Stimulated activated naive CD4-positive, alpha-beta T cell (primary cell): Measurements from ENCODE around the gene COL5A2.

ENCODE experiments used
- DNase-seq, 6 experiments: peaks; one replicate each; lab custom pipeline; 2025; lab: John Stamatoyannopoulos, UW

Gene COL5A2

DNA sequence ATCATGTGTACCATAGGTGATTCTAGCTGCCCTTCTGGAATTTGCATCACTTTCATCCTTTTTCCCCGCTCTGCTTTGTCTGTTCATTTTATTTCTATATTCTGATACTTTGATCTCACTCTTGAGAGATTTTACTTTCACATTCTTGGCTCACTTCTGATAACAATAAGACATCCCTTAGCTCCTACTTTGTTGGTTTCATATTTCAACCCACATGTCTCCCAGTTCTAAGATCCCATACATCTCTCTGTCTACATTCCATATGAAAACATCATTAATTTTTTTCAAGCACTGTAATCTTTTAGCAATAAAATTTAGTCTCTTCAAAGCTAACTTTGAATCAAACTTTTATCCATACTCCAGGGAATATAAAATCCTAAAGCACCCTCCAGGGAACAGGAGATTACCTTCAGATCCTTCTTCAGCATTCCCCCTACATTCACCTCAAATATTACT lies 129.8 kb downstream of the COL5A2 start:
- DNase-seq, result no peak

DNA sequence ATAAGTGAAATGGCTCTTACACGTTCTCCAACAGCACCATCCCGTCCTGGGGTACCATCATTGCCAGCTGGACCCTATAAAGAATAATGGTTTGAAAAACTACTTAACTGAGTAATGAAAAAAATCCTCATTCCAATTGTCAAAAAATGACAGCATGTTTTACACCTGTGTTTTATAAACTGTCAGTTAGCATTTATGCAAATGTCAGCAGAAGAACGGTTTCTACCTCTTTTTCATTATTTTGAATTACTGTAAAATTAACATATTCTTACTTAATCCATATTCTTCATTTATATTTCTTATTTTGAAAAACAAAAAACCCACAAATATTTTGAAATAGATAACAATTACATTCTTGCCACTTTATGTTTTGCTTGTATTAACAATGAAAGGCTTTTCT lies 131.4 kb downstream of the COL5A2 start:
- DNase-seq, result no peak

DNA sequence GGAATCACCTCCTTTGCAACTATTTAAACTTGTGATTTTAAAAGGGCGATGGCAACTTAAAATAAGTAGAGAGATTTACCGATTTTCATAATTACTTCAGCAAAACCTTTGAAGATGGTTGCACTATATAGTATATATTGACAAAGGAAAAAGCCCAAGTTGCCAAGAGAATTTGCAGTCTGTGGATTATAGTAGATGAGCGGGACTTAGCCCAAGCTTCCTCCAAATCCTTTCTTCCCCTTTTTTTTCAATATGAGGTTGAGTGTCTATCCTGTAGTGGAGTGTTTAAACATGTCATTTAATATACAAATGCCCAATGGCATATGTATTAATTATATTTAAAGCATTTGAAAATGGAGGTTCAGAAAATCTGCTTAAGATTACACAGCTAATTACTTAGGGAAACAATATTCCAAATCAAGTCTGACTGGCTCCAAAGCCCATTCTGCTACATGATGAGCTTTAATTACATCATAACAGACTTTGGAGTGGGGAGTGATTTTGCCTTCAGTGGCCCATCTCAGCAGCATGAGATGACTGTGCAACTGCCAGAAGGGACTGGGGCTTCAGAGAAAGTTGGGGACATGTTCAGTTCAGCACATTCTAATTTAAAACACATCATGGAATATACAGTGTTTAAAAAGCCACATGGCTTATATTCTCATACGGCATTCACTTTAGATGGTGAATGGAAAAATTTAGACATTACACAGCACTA lies 132.2 kb downstream of the COL5A2 start:
- no peak for DNase-seq

DNA sequence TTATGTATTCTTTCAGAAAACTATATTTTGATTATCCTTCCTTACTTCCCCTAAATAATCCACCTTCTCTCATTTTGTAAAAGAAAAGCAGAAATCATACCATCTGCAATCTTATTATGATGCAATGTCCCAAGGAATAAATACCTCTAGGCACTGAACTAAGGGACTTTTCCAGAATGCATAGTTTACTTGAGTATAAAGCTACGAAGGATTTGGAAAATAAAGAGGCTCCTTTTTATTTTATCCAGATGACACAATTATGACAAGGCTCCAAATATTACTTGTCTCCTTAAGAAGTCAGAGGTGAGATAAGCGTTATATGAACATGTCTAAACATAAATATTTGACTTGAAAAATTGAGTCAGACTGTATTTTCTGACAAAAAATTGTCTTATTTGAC lies 133.2 kb downstream of the COL5A2 start:
- DNase-seq, result no peak

DNA sequence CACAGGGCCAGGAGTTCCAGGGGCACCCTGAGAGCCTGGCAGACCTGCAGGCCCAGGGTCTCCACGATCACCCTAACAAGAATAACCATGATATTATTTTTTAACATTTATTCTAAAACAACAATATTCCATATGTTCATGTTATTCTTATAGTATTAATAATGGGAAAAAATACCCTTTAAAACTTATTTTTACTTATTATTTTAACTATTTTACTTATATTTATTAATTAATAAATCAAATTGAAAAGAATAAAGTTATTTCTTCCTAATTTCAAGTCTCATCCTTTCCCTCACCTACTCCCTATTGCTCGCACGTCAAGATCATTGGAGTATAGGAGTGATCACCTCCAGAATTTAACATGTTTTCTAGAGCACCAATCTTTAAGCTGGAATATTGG lies 133.7 kb downstream of the COL5A2 start:
- no peak for DNase-seq

DNA sequence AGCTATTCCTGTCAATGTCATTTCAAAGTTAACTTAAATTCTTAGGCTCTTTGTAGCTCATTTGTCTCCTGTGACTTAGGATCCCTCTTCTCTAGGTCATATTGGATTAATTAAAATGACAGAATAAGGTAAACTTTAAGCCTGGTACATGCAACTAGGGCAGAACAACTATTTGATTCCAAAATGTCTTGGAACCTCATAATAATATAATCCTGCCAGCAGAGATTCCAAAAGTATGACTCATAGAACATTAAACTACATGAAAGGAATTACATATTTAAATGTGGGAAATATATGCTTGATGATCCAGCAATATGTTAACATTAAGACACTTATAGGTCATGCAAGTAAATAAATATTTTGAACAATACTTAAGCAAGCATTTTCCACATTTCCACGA lies 142.0 kb downstream of the COL5A2 start:
- DNase-seq, result no peak

DNA sequence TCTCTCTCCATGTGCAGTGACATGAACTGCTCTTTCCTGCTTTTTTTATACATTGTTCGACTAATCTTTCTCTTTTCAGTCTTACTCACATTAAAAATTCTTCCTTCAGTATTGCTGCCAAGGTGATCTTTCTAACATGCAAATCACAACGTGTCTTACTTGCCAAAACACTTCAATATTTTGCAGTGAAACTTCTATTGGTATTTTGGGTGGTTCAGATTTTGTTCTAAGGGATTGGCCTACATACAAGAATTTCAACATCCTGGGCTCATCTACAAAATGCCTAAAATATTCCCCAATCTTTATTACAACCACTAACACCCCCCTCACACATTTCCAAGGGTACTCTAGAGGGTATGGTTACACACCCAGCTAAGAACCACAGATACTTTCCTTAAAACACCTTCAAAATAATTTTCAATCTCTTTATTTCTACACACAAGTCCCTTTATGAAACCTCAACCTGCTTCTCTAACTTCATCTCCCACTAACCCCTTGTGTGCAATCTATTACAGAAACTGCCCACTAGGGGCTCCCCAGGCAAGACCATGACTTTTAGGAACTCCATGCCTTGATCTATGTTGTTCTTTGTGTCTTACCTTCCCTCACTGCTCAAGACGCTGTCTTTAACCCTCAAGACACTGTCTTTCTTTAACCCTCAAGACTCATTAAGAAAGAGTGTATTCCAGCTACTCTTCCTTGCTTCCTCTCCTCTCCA lies 154.5 kb downstream of the COL5A2 start:
- no peak for DNase-seq

DNA sequence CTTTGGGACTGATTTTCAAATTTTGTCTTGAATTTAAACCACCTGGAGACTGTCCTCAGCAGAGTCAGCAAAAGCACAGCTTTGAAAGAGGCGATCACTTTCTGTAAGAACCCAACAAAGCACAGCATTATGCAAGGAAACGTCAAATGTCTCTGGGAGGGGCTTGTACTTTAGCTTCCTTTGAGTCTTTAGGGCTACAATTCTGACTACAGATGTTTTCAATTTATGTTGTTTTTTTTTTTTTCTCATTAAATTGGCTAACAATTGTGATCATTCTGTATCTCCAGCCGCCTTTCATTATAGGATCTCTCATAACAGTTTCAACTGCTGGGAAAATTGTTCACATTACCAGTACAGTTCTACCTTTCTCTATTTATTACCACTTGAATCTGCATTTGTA lies 157.1 kb downstream of the COL5A2 start:
- DNase-seq, result no peak

DNA sequence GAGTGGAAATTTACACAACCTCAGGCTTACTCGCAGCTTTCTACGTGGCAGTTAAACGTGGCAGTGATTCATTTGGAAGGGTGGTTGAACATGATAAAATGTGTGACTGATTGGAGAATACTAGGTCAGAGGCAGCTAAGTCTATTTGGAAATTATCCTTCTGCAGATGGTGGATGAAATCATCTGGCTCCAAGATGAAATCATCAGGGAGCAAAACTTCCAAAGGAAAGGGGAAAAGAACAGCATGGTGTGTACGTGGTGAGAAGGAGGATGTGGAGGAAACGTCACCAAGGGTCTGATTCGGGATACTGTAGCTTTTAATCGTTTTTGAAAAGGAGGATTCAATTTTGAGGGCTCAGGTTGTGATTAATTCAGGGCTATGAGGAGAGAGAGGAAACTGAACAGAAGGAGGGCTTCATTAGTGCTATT lies 157.5 kb downstream of the COL5A2 start:
- DNase-seq, result no peak

DNA sequence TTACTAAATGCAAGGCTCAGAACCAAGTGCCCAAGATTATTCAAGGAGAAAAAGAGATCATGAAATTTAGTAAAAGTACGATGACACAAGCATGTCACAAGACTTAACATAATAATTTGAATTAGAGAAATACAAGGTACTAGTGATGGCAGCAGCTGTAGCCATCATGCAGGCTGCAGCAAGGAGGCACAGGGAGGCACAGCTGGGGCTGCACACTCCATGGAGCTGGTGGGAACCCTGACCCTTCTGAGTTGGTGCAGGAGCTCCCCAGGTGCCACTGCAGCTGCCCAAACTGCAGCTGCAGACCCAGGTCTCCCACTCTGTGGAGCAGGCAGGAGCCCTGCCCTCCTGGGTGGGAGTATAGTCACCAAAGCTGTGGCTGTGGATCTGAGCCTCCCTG lies 159.4 kb downstream of the COL5A2 start:
- DNase-seq, result no peak

DNA sequence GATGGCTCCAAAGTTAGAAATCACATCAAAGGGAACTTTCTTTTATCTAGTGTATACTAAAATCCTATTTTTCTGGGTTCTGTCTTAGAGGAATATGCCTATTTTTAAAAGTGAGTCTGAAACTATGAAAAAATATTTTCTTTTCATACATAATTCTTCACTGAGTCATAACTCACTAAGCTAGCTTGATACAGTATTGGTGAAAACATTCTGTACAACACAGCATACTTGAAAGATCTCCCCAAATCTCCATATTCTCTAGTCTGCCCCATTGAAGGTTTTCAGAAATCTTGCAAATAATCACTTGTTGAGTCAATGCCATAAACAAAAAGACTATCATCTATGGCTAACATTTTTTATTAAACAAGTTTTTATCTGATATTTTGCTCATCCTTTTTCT lies 160.9 kb downstream of the COL5A2 start:
- DNase-seq, result no peak

DNA sequence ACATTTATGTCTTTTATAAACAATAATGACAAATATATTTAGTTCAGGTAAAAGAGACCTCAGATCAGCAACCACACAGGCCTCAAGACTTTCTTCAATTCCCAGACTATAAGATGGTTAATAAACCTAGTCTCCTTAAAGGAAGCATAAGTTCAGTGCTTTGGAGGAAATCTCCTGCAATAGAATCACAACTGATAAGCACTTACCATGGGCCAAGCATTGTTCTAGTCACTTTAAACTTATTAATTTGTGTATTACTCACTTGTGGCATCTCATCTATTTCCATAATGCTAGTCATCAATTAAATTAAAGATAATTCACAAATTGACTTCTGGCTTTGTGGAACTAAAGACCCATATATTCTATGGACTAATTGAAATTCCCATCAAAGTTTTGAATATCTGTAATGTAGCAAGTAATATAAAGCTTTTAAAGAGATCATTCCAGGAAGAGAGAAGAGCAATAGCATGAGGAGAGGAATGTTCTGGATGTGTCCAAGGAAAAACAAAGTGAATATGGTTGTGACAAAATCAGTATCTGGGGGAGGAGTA lies 163.2 kb downstream of the COL5A2 start:
- DNase-seq, result no peak

DNA sequence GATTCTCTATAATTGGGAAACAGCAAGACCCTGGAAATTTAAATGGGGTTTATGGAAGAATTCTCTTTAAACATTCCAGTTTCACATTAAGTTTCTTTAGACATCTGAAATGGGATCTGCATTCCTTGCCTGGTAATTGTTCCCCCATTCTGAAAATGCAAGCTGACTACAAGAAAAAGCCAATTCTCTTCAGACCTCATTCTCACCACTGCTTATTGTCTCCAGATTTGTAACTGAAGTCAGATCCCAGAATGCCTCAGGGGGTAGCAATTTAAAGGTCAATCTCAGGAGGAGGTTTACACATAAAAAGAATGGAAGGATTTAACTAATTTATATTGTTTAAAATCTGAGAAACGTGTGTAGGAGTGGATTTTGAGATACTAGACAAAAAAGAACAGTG lies 164.2 kb downstream of the COL5A2 start:
- no peak for DNase-seq

DNA sequence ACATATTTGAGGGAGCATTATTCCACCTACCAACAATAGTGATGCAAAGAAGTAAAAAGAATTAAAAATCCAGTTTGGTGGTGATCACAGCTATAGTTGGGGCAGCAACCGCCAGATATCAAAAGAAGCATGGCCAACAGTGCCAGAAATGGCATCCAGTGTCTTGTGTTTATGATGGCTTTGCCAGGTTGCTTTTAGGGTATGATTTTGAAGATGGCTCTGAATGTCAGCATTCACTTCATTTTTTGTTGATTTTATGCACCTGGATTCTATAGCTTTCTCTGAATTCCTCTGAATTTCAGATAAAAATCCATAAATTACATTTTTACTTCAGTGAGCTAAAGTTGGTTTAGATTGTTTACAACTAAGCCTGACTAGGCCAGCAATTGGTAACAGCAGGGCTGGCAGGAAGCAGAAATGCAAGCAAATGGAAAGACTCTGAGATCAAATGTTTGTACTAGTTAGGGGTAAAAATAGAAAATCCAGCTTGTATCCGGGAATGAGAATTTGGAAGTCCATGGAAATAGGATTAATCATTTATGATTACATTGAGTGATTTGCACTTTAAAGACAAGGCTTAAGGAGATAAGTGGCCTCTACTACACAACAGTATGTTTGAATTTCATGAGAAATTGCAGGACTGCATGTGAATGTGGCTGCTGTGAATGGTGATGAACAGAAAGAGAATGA lies 165.0 kb downstream of the COL5A2 start:
- no peak for DNase-seq

DNA sequence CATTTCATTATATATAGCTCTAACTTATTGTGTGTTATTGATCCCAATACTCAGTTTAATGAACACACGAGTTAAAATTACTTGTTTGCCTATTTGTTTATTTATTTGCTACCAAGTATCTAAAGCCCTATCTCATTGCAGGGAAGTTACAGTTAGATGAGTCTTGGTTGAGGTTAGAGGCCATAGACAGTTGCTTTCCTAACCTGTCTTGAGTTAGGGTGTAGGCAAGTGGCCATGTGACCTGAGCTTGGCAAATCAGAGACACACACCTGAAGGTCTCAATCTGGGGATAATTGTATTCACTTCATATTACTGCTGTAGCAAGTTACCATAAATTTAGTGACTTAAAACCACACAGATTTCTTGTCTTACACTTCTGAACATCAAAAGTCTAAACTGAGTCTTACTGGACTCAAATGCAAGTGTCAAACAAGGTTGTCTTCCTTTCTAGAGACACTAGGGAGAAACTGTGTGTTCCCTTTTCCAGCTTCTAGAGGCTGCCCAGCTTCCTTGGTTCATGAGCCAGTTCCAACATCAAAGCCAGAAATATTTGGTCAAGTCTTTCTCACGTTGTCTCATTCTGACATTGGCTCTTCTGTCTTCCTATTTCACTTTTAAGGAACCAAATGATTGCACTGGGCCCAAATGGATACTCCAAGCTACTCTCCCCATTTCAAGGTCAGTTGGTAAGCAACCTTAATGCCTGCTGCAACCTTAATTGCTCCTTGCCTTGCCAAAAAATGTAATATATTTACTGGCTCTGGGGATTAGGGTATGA lies 165.7 kb downstream of the COL5A2 start:
- no peak for DNase-seq

DNA sequence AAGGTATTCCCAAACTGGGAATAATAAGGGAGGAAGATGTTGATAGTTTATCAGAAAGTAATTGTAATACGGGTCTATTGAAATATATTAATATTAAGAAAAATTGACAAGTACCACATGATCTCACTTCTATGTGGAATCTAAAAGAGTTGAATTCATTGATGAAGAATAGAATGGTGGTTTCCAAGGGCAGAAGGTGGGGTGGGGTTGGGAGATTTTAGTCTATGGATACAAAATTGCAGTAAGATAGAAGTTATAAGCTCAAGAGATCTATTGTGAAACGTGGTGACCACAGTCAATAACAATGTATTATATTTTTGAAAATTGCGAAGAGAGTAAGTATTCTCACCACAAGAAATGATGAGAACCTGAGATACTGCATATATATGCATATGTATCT lies 166.5 kb downstream of the COL5A2 start:
- DNase-seq, result no peak

DNA sequence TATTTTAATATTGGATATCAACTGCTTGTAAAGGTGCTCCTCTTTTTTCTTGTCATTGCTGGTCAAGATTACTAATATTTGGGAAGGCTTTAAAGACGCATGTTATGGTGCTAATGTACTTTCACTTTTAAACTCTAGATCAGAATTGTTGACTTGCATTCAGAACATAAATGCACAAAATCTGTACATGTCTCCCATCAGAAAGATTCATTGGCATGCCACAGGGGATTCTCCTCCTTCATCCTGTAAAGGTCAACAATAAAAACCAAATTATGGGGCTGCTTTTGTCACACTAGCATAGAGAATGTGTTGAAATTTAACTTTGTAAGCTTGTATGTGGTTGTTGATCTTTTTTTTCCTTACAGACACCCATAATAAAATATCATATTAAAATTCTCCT lies 167.2 kb downstream of the COL5A2 start:
- no peak for DNase-seq

DNA sequence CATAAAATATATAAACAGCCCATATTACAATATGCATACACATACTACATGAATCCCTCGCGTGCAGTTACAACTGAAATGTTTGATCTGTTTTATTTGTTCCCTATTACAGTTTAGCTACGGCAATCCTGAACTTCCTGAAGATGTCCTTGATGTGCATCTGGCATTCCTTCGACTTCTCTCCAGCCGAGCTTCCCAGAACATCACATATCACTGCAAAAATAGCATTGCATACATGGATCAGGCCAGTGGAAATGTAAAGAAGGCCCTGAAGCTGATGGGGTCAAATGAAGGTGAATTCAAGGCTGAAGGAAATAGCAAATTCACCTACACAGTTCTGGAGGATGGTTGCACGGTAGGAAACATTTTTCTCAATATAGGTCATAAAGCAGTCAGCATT lies 169.0 kb downstream of the COL5A2 start:
- no peak for DNase-seq

DNA sequence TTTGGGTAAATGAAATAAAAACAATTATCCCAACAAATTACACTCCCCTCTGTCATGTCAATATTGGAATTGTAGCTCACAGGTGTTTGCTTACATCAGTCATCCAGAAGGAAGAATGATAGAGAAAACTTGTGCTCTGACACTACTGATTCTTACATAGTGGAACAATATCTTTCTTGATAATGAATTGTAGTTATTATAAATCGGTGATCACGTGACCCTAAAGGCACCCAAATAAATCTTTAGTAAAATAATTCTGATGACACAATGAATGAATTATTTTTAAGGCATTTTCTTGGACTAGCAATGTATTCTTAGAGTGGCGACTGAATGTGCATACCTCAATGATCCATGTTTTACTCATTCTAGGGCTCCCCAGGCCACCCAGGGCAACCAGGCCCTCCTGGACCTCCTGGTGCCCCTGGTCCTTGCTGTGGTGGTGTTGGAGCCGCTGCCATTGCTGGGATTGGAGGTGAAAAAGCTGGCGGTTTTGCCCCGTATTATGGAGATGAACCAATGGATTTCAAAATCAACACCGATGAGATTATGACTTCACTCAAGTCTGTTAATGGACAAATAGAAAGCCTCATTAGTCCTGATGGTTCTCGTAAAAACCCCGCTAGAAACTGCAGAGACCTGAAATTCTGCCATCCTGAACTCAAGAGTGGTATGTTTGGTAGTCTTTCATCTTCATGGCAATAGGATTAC lies 170.9 kb downstream of the COL5A2 start:
- DNase-seq, result no peak

DNA sequence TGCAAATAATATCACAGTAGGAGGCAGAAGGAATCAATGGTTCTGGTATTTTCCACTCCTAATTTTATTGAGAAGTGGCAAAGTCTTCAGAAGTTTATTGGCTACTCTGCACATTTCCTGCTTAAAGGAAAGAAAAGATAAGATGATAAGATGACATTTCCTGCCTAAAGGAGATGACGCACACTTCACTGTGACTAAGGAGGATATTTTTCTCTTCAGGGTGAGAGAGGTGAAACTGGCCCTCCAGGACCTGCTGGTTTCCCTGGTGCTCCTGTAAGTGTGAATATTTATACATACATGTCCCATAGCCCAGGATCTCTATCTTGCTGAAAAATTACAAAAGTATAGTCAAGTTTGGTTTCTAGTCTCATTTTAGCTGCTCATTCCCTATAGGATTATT lies 177.5 kb downstream of the COL5A2 start:
- DNase-seq, result no peak

DNA sequence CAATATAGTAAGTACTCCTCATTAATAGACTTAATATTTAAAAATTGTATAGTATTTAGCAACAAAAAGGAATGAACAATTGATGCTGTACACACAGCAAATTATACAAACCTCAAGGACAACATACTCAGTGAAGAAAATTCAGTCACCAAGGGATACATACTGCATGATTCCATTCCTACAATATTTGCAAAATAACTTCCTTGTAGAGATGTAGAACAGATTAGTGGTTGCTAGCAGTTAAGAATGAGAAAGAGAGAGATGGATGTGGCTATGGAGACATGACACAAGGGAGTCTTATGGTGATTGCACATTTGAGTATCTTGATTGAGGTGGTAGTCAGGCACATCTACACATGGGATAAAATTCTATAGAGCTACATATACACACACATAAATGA lies 179.3 kb downstream of the COL5A2 start:
- DNase-seq, result no peak
